ENCODE data around the gene GLUL.
A peak's percentile ranks its signal among the peaks of the same experiment; 100 is the strongest.
"Not testable (repeated sequence)": the region's sequence is repeated elsewhere in the genome, so short reads cannot be mapped to it uniquely, and the experiment has no call there.

The GLUL gene

DNA sequence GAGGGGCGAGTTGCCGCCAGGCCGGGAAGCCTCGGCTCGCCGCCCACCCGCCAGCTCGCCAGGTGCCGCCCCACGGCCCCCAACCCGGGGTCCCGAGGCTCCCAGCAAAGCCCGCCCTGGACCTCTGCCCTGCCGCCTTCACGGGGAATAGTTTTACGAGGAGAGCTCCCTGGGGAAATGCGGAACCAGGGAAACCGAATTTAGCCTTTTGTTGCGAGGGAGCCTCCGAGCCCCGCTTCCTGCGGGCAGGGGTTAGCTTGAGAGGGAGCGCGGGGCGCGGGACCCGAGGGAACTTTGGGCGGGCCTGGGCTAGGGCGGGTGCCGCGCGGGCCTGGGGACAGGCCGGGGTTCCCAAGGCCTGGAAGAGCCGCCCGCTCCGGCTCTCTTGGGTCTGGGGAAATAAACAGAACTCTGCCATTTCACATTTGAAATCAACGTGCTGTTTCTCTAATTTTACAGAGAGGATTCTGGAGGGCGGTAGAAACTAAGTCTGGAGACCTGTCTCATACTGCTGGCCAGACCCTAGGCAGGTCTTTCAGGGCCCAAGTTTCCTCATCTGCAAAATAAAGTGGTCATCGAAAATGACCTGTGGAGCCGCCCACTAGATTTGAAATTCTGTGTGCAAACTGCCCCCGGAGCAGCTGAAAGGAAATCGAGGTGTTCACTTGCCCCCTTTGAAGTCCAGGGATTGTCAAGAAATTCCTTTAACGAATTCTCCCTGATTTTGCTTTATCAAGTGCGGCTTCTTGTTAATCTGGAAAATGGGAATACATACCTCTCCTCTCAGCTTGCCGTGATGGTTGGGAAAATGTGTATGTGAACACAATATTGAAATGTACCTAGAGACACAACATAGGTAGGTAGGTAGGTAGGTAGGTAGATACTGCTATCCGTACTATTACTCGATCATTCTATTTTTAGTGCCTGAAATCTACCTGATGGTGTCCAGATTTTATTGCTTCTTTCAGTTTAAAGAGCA lies 749 bp upstream of the GLUL start:
- DNase-seq = peak; percentile 60

DNA sequence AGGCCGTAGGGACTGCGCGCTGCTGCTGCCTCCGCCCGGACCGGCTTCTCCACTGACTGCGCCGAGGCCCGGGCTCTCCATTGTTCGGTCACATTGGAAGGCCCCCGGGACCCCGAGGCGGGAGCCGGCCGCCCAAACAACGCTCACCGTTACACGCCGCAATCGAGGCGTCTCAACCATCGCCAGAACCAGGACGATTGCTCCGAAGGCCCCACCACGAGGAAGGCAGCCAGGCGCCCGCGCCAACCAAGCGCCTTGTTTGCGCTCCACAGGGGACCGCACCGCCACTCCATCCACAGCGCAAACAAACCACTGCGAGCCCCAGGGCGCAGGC lies 595 bp downstream of the GLUL start:
- DNase-seq = no peak

DNA sequence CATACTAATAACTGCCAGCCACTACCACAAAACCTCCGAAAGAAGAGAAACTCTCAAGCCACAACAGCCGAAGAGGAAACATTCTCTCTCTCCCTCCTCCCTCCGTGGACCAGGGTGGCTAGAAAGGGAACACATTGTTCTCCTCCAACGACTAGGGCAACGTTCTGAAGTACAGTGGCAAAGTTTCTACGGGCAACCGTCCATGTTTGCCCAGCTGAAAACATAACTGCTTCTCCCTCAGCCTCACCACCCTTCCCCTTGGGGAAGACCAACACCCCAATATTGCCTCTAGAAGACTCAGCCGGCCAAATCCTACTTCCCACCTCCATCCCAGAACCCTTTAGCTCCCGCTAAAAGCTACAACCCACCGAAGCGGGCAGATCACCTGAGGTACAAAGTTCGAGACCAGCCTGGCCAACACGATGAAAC lies 2.0 kb downstream of the GLUL start:
- DNase-seq = no peak

DNA sequence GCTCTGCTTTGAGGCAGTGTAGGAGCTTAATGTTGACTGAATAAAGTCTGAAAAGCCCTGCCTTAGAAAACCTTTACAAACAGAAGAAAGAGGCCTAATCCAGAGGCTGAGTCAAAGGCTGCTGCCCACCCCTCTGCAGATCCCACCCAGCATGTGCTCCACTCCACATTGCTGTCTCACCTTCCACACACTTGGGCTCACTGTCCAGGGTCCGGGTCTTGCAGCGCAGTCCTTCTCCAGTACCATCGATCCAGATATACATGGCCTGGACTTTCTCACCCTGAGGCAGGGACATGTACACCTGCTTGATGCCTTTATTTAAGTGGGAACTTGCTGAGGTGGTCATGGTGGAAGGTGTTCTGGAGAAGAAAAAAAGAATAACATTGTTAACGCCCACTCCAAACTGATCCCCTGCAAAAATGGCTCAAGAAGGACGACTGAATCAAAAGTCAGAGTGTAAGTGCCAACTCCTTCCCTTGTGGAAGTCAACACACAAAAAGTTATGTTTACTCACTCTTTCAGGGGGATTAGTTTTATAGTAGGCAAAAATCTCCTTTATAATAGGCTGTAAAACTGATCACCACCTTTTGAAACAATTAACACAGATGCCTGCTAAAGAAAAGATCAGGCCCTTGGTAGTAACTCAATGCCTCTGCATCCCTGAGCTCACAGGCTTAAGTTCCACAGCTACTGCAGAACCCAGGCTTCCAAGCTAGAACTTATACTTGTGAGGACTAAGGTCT lies 3.0 kb downstream of the GLUL start:
- no peak for DNase-seq

DNA sequence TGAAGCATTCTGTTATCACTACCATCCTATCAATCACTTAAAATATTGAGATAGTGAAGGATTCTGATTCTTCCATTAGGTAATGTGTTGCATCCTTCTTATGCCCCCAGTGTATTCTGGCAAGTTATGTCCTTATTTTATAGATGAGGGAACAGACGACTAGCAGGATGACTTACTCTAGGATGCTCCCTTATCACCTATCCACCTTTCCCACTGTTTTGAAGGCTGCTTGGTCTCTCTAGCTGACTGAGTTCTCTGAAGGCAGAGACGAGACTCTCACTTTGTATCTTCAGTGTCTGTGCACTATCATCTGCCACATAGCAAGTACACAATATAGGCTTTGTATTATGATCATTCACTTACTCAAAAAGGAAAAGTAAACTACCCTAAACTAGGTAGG lies 4.0 kb downstream of the GLUL start:
- DNase-seq = no peak

DNA sequence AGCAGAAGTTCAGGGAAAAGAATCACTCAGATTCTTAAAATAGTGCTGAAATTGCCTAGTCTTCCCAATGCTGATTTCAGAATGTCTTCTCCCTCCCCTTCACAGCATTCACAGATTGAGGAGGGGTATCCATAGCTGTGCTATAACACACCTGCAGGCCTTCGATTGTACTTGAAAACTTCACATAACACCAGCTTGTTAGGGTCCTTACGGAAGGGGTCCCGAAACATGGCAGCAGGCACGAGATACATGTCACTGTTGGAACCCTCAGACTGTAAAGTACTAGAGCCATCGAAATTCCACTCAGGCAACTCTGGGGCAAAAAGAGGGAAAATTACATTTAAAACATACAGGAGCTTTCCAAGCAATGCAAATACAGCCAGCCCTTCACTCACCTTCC lies 4.6 kb downstream of the GLUL start:
- DNase-seq = no peak

DNA sequence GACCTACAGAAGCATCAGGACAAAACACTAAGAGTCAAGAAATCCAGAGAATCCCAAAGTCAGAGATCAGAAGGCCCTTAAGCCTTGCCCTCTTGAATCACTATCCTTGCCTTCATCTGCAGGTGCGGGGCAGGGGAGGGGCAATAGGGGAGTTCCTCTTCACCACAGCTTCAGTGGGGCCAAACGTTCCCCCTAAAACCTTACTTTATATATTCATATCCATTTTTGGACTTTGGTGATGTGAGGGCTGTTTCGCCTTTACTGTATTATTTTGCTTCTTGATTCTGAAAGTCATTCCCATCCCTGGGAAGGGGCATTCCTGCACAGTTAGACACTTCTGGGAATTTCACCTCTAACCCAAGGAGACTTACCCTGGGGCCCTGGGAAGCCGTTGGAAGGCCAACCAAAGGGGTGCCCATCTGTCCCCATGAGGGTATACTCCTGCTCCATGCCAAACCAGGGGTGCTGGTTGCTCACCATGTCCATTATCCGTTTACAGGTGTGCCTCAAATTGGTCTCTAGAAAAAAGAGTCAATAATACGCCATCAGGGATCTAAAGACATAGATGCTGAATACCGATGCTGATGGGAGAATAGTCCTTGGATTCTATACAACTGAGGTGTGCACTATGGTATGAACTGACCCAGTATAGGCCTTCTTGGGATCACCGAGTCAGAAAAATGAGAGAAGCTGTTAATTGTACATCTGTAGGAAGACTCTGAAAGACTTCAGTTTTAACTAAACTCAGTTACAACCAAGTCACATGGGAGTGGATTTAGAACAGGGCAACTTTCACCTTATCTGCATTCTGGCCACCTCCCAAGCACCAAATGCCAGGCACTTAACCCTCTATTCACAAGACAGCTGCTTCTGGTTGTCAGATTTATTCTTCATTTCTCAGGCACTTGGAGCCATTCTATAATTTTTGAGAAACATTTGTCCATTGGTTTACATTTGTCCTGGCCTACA lies 5.4 kb downstream of the GLUL start:
- no peak for DNase-seq

DNA sequence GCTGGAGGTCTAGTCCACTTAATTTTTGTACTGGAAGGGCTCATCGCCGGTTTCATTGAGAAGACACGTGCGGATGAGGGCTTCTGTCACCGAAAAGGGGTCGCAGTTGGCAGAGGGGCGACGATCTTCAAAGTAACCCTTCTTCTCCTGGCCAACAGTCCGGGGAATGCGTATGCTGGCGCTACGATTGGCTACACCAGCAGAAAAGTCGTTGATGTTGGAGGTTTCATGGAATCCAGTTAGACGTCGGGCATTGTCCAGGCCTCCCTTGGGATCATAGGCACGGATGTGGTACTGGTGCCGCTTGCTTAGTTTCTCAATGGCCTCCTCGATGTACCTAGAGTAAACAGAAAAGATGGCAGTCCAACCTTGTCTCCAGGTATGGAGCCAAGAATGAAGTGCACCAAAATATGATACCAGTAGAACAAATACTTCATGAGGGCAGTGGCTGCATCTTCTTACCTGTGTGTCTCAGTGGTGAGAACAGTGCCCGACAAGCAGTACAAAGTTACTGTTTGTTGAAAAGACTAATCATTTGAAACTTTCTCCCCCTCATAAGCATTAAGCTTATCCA lies 7.1 kb downstream of the GLUL start:
- DNase-seq = no peak

DNA sequence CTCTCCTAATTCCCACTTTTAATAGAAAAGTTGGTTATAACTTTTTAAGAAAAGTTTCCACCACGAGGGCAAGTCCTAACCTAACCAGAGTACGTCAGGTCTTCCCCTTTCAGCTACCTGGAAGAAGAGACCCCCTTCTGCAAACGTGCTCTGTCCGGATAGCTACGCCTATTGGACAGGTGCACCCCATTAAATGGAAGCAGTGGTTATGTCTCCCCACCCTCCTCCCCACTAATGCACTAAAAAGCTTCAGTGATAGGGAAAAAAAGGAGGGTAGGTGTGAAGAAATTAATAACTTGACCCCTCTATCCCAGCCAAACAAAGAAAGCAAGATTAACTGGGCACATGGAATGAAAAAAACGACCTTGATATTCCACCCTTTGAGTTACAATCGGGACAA lies 7.7 kb downstream of the GLUL start:
- no peak for DNase-seq

DNA sequence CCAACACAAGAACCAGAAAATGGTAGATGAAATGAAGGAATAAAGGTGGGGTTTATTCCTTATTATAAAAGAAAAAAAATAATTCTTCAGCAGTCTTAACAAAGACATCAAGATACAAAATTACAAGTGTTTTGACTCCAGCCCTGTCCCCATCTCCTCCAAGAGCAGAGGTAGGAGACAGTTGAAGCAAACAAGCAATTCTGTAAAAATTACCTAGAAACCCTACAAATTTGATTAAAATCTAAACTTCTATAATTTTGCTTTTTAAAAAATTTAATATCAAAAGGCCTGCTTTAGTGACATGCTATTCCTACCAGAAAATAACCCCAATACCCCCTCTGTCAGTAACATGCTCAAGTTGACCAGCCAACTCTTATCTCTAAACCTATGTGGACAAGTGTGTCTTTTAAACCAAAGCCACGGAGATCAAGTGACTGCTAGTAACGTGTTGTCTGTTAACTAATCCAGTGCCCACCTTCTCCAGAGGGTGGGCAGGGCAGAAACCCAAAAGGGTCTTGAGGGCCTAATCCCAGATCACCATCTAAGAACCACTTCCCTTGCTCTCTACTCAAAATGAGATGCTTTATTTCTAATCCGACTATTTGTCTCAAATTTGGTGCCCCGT lies 8.4 kb downstream of the GLUL start:
- no peak for DNase-seq

DNA sequence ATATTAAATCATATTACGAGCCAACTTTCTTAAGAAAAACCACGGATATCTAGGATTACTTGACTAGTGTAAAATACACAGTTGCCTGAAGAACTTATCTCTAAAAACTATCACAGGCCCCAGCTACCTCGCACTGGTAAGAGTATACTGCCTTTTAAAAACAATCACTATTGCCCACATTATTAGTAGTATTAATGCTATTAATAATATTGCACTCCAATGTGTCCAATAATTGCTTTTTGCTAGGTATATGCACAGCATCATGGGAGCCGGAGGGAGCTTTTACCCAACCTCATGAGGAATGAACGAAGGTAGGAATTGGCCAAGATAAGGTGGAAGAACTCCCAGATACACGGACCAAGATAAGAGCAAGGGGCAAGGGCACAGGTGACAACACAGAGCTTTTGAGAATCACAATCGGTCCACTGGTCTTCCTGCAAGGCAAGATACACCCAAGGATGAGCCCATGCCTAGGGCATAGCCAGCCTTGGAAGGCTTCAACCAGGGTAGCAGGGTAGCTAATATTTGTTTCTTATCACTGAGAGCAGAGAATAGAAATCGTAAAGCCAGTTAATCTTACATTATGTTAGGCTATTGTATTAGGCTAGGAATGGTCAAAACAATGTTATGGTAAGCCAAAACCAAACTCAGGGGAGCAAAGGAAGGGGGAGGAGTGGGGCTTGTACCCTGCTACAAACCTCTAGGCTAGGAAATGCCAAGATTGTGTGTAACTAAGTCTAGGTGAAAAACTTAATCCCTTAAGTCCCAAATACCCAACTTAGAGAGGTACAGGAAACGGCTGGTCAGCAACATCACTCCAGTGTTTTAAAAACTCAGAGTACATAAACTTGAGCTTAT lies 9.4 kb downstream of the GLUL start:
- DNase-seq = no peak

DNA sequence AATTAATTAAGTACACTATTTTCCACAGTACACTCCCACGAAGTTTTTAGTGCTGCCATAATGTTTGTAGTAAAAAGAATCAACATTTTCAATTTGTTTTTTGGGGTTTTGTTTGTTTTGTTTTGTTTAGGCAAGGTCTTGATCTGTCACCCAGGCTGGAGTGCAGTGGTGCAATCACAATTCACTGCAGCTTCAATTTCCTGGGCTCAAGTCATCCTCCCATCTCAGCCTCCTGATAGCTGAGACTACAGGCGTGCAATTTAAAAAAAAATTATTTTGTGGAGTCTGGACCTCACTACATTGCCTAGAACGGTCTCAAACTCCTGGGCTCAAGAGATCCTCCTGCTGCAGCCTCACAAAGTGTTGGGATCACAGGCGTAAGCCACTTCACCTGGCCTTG lies 11.4 kb downstream of the GLUL start:
- DNase-seq = no peak

DNA sequence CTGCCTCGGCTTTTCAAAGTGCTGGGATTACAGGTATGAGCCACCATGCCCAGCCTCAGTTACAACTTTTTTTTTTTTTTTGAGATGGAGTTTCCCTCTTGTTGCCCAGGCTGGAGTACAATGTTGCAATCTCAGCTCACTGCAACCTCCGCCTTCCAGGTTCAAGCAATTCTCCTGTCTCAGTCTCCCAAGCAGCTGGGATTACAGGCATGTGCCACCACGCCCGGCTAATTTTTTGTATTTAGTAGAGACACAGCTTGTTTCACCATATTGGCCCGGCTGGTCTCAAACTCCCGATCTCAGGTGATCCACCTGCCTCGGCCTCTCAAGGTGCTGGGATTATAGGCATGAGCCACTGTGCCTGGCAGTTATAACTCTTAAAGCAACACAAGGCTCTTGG lies 11.8 kb downstream of the GLUL start:
- not testable (repeated sequence) for DNase-seq

DNA sequence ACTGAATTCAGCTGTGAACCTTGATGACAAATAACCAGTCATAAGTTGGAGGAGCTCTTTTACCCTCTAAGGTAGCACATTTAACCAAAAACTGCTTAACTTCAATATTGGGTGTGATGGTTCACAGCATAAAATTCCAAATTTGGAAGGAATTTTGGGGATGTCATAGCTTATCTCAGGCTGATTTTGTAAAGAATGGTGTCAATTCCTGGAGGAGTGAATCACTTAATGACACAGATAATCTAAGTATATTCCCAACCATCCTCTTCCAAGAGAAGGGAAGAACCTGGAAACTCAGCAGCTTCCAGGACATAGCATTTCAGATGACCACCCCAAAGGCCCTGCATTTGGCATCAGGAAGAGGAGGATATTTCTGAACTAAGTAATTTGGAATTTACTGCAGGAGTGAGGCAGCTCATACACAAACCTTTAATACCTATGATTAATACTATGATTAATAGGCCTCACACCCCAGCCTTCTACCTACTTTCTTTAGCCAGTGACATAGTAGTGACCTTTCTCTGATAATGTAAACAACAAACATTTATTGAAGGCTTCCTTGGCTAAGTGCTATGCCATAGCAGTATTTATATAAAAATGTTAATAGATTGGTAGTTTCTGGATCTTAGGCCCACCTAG lies 14.5 kb downstream of the GLUL start:
- DNase-seq = no peak

DNA sequence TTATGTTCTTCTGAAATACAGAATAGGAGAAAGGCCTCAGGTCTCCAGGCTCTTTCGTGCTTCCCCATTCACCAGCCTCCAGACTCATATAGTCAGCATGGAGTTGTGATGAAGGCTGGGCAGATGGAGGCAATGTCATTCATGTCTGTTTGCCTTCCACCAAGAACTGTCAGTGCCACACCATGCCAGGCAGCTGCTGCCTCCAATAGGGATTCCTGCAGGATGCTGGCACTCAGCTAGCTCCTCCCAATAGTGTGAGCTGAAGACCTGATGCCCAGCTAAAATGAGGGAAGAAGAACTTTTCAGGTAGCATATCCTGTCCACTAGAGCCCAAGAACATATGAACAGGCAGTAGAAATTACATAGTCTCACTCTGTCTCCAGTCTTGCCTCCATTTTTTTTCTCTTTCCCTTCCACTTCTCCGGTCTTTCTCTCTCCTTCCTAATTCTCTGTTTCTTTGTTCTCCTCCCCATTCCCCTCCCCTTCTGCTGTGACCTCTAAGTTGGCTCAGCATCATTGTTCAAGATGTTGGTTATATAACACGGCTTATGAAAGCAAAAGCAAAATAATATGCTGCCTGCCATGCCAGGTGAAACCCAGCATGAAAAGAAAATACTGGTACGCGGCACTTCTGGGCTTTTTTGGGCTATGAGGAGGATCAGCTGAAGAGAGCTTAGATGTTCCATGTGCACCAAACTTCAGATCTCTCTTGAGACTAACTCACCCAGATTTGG lies 17.3 kb downstream of the GLUL start:
- DNase-seq = no peak

DNA sequence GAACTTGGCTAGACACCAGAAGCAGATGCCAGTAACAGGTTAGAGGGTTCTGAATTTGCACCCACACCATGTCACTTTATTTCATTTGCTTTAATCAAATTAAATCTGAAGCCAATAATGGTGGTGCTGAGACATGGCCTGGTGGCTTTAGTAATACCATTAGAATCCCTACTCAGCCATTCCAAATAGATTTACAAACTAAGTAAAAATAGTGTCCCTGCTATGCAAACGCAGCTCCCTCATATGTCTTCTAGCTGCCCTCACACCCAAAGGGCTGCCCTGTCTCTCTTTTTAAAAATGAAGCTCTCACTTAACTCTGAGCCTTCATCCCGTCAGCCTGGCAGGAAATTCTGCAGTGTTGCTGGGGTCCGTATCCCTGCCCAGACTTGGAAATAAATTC lies 21.1 kb downstream of the GLUL start:
- DNase-seq = no peak

DNA sequence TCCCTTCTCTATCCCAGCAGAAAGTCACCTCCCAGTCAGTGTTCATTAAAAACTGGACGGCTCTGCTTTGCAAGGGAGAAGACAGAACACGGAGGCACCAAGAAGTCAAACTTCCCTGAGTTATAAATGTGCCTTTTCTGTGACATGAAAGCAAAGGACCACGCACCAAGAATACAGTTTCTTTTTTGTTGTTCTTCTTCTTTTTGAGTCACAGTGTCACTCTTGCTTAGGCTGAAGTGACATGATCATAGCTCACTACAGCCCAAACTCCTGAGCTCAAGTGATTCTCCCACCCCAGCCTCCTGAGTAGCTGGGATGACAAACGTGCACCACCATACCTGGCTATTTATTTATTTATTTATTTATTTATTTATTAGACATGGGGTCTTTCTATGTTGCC lies 22.7 kb downstream of the GLUL start:
- DNase-seq = no peak

DNA sequence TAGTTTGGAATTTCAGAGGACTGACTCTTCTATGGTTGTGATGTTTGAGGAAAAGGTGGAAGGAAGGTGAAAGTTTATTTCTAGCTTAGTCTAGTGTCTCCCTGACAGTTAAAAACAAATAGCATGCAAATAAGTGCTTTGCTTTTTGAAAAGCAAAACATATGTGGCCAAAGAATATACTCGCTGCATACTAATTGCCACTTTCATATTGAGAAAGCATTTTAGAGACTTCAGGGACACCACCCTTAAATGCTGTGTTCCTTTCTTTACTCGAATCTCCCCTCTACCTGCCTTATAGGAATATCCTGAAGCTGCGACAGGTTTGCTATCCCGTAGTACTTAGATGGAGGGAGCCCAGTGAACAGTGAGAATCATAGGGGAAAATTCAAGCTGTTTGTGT lies 23.2 kb downstream of the GLUL start:
- DNase-seq = no peak

DNA sequence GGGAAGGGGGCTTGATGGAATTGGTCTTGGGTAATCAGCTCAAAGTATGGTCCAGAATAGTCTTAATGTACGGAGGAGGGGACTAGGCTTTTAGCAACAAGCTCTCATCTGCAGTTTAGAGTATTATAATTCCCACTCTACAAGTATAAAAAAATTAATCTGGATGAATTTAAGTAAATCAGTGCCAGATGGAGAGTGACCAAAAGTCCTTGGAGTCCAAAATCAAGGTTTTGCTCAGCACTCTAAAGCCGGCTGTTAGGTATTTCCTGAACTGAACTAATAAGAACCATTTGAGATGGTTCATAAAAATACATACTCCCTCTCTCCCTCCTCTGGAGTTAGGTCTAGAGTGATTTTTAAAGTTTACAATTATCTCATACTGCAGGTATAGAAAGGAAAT lies 23.7 kb downstream of the GLUL start:
- DNase-seq = no peak

DNA sequence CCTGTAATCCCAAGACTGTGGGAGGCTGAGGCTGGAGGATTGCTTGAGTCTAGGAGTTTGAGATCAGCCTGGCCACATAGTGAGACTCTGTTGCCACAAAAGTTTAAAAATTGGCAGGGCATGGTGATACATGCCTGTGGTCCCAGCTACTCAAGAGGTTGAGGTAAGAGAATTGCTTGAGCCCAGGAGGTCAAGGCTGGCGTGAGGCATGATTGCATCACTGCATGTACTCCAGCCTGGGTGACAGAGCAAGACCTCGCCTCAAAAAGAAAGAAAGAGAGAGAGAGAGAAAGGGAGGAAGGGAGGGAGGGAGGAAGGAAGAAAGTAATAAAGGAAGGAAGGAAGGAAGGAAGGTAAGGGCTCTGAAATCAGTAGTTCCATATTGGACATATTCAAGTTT lies 25.0 kb downstream of the GLUL start:
- DNase-seq = no peak

Measured in activated CD8-positive, alpha-beta memory T cell treated with anti-CD3 and anti-CD28 coated beads, Interleukin-2, amount 50 U/mL, for 48 hours (primary cell).